ENCODE results near the gene NAV1. TPM values are rescaled to one million over a fixed set of nuclear protein-coding genes. Genes with fewer than 3 reads are reported as not detected.

The NAV1 gene
- total and polyA plus RNA-seq, 2 experiments from 2014 or later: 22.7 to 37.4 TPM

DNA sequence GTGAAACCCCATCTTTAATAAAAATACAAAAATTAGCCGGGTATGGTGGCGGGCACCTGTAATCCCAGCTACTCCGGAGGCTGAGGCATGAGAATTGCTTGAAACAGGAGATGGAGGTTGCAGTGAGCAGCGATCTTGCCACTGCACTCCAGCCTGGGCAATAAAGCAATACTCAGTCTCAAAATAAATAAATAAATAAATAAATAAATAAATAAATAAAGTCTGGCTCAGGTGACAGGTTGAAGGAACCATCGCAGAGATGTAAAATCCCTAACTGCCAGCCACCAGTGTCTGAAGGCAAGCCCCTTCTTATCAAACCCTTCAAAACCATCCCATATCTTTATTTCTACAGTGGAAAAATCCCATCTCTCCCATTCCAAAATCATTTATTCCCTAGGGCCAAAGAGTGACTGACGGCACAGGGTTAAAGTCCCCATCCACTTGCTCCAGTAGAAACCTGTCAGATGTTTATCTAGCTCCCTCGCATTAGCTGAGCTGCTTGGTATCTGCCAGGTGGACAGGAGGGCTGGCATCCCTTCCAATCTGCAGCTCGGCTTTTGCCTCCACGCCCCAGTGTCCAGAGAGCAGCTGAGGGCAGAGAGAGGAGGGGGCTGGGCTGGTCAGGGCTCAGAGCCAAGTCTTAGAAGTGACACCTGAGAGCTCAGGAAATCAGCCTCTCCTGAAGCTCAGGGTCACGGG, 37.0 kb upstream of the NAV1 start:
- no peak overlapping the region for H3K4me3 Mint-ChIP-seq

DNA sequence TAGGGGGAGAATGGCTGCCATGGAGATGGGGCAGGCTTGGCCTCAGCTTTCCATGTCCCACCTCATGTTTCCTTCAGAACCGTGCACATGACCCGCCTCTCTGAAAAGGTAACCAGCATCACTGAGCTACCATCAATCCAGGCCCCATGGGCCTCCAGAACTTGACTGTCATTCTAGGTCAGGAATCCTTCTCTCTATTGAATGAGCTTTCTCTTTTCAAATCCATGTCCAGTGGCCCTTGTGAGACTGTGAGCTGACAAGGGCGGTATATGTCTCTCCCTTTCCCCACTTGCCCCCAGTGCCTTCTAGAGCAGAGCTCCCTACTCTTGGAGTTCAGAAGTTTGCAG, 36.4 kb upstream of the NAV1 start:
- H3K36me3 ChIP-seq (ENCODE audit: insufficient read depth): no peaks in the 10 kb centered on the region
- Mint-ChIP-seq H3K27ac (no peak overlapping the region), H3K4me1 (peaks cover 57% of the 10 kb centered on the region), H3K27me3 (ENCODE audit: insufficient read depth, low read depth, poor library complexity) (peaks cover 25% of the 10 kb centered on the region), H3K9me3 (no peaks in the 10 kb centered on the region), H3K36me3 (ENCODE audit: low read depth) (no peaks in the 10 kb centered on the region), H3K4me3 (no peak overlapping the region)
- no peak overlapping the region for H3K4me2 ChIP-seq
- no peaks in the 10 kb centered on the region for H4K20me1 ChIP-seq (replicated peaks; ENCODE audit: insufficient read depth)
- peak overlapping the region; percentile 84; the same call in 1 of the 2 replicates for H3K27ac ChIP-seq (ENCODE audit: low read depth)
- peaks cover 22% of the 10 kb centered on the region for H3K27me3 ChIP-seq (ENCODE audit: insufficient read depth)
- TF ChIP-seq, protein P1, sequence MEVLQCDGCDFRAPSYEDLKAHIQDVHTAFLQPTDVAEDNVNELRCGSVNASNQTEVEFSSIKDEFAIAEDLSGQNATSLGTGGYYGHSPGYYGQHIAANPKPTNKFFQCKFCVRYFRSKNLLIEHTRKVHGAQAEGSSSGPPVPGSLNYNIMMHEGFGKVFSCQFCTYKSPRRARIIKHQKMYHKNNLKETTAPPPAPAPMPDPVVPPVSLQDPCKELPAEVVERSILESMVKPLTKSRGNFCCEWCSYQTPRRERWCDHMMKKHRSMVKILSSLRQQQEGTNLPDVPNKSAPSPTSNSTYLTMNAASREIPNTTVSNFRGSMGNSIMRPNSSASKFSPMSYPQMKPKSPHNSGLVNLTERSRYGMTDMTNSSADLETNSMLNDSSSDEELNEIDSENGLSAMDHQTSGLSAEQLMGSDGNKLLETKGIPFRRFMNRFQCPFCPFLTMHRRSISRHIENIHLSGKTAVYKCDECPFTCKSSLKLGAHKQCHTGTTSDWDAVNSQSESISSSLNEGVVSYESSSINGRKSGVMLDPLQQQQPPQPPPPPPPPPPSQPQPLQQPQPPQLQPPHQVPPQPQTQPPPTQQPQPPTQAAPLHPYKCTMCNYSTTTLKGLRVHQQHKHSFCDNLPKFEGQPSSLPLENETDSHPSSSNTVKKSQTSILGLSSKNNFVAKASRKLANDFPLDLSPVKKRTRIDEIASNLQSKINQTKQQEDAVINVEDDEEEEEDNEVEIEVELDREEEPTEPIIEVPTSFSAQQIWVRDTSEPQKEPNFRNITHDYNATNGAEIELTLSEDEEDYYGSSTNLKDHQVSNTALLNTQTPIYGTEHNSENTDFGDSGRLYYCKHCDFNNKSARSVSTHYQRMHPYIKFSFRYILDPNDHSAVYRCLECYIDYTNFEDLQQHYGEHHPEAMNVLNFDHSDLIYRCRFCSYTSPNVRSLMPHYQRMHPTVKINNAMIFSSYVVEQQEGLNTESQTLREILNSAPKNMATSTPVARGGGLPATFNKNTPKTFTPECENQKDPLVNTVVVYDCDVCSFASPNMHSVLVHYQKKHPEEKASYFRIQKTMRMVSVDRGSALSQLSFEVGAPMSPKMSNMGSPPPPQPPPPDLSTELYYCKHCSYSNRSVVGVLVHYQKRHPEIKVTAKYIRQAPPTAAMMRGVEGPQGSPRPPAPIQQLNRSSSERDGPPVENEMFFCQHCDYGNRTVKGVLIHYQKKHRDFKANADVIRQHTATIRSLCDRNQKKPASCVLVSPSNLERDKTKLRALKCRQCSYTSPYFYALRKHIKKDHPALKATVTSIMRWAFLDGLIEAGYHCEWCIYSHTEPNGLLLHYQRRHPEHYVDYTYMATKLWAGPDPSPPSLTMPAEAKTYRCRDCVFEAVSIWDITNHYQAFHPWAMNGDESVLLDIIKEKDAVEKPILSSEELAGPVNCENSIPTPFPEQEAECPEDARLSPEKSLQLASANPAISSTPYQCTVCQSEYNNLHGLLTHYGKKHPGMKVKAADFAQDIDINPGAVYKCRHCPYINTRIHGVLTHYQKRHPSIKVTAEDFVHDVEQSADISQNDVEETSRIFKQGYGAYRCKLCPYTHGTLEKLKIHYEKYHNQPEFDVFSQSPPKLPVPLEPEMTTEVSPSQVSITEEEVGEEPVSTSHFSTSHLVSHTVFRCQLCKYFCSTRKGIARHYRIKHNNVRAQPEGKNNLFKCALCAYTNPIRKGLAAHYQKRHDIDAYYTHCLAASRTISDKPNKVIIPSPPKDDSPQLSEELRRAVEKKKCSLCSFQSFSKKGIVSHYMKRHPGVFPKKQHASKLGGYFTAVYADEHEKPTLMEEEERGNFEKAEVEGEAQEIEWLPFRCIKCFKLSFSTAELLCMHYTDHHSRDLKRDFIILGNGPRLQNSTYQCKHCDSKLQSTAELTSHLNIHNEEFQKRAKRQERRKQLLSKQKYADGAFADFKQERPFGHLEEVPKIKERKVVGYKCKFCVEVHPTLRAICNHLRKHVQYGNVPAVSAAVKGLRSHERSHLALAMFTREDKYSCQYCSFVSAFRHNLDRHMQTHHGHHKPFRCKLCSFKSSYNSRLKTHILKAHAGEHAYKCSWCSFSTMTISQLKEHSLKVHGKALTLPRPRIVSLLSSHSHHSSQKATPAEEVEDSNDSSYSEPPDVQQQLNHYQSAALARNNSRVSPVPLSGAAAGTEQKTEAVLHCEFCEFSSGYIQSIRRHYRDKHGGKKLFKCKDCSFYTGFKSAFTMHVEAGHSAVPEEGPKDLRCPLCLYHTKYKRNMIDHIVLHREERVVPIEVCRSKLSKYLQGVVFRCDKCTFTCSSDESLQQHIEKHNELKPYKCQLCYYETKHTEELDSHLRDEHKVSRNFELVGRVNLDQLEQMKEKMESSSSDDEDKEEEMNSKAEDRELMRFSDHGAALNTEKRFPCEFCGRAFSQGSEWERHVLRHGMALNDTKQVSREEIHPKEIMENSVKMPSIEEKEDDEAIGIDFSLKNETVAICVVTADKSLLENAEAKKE (CRISPR knock-in tag; IDR thresholded peaks at IDR 0.05): no peak
- TF ChIP-seq CREB1 (CRISPR knock-in tag; IDR thresholded peaks at IDR 0.05; ENCODE audit: low read depth) (no peak), ZNF114 (CRISPR knock-in tag; IDR thresholded peaks at IDR 0.05) (no peak), STAT1 (IDR thresholded peaks at IDR 0.05; ENCODE audit: unreplicated experiment) (no peak), POLR2AphosphoS5 (IDR thresholded peaks at IDR 0.05; ENCODE audit: low read depth) (no peak)
- TF ChIP-seq, protein P2, sequence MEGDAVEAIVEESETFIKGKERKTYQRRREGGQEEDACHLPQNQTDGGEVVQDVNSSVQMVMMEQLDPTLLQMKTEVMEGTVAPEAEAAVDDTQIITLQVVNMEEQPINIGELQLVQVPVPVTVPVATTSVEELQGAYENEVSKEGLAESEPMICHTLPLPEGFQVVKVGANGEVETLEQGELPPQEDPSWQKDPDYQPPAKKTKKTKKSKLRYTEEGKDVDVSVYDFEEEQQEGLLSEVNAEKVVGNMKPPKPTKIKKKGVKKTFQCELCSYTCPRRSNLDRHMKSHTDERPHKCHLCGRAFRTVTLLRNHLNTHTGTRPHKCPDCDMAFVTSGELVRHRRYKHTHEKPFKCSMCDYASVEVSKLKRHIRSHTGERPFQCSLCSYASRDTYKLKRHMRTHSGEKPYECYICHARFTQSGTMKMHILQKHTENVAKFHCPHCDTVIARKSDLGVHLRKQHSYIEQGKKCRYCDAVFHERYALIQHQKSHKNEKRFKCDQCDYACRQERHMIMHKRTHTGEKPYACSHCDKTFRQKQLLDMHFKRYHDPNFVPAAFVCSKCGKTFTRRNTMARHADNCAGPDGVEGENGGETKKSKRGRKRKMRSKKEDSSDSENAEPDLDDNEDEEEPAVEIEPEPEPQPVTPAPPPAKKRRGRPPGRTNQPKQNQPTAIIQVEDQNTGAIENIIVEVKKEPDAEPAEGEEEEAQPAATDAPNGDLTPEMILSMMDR (conservative IDR thresholded peaks at IDR 0.05; ENCODE audit: low read depth in 2 of 2): no peak
- ATAC-seq (no peak), DNase-seq (ENCODE audit: low spot score) (no peak)
- peaks cover 40% of the 10 kb centered on the region for H3K4me1 ChIP-seq (ENCODE audit: insufficient read depth)
- peaks cover 15% of the 10 kb centered on the region; the same call in 1 of the 2 replicates for H3F3A ChIP-seq (replicated peaks; ENCODE audit: low read depth)
- peaks cover 3% of the 10 kb centered on the region; the same call in 1 of the 2 replicates for H3K79me2 ChIP-seq (replicated peaks; ENCODE audit: insufficient read depth)
- no peaks in the 10 kb centered on the region for H3K9me2 ChIP-seq (ENCODE audit: insufficient read depth)
- H3K4me3 ChIP-seq: no peak overlapping the region
- no peak overlapping the region for H2AFZ ChIP-seq

More for the DNA sequence above, 37.0 kb upstream of the NAV1 start:
- peaks cover 54% of the 10 kb centered on the region for H3K4me1 Mint-ChIP-seq
- H3F3A ChIP-seq (replicated peaks; ENCODE audit: low read depth): peaks cover 15% of the 10 kb centered on the region; the same call in 1 of the 2 replicates
- H3K27me3 Mint-ChIP-seq (ENCODE audit: insufficient read depth, low read depth, poor library complexity): peaks cover 22% of the 10 kb centered on the region
- no peak overlapping the region for H3K27ac Mint-ChIP-seq
- no peaks in the 10 kb centered on the region for H4K20me1 ChIP-seq (replicated peaks; ENCODE audit: insufficient read depth)
- peaks cover 3% of the 10 kb centered on the region; the same call in 1 of the 2 replicates for H3K79me2 ChIP-seq (replicated peaks; ENCODE audit: insufficient read depth)
- ATAC-seq (no peak), DNase-seq (ENCODE audit: low spot score) (no peak)
- no peak overlapping the region for H3K4me3 ChIP-seq
- no peaks in the 10 kb centered on the region for H3K9me2 ChIP-seq (ENCODE audit: insufficient read depth)
- H2AFZ ChIP-seq: no peak overlapping the region
- peaks cover 40% of the 10 kb centered on the region for H3K4me1 ChIP-seq (ENCODE audit: insufficient read depth)
- no peaks in the 10 kb centered on the region for H3K36me3 ChIP-seq (ENCODE audit: insufficient read depth)
- no peaks in the 10 kb centered on the region for H3K9me3 Mint-ChIP-seq
- no peaks in the 10 kb centered on the region for H3K36me3 Mint-ChIP-seq (ENCODE audit: low read depth)
- TF ChIP-seq EZH2 (IDR thresholded peaks at IDR 0.05; ENCODE audit: low read depth, unreplicated experiment): no peak
- TF ChIP-seq, protein P3, sequence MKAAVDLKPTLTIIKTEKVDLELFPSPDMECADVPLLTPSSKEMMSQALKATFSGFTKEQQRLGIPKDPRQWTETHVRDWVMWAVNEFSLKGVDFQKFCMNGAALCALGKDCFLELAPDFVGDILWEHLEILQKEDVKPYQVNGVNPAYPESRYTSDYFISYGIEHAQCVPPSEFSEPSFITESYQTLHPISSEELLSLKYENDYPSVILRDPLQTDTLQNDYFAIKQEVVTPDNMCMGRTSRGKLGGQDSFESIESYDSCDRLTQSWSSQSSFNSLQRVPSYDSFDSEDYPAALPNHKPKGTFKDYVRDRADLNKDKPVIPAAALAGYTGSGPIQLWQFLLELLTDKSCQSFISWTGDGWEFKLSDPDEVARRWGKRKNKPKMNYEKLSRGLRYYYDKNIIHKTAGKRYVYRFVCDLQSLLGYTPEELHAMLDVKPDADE (IDR thresholded peaks at IDR 0.05): no peak
- no peak for TF ChIP-seq NANOG (IDR thresholded peaks at IDR 0.05; ENCODE audit: borderline replicate concordance)
- peaks cover 16% of the 10 kb centered on the region for H3K27me3 ChIP-seq (ENCODE audit: insufficient read depth)
- no peak overlapping the region for H3K27ac ChIP-seq (ENCODE audit: low read depth)
- no peak overlapping the region for H3K4me2 ChIP-seq
